Islet of Langerhans (tissue), 1 donor: Measurements from ENCODE around the gene NTM.

Experiments used
- FAIRE-seq: peaks from one replicate; lab custom pipeline; 2011; peaks lifted over from hg19 to GRCh38; lab: Jason Lieb, UNC

The NTM gene

GRCh38 chr11:131373095-131373725 is 2.8 kb downstream of the NTM start:
- no peak for FAIRE-seq

GRCh38 chr11:131373756-131374155 is 3.3 kb downstream of the NTM start:
- FAIRE-seq = no peak

- FAIRE-seq = no peak
These were observed 5.0 kb downstream of the NTM start for GRCh38 chr11:131375421-131375820.

GRCh38 chr11:131375915-131376314 is 5.5 kb downstream of the NTM start:
- FAIRE-seq = no peak

- no peak for FAIRE-seq
These were observed 8.5 kb downstream of the NTM start for GRCh38 chr11:131378931-131379330.

- FAIRE-seq = peak; percentile 88
These were observed 15.5 kb downstream of the NTM start for GRCh38 chr11:131385763-131386390.

GRCh38 chr11:131386408-131386807 is 16.0 kb downstream of the NTM start:
- no peak for FAIRE-seq

GRCh38 chr11:131388030-131388429 is 17.6 kb downstream of the NTM start:
- FAIRE-seq = no peak

- FAIRE-seq = no peak
These were observed 19.2 kb downstream of the NTM start for GRCh38 chr11:131389582-131389981.

- FAIRE-seq = no peak
These were observed 20.8 kb downstream of the NTM start for GRCh38 chr11:131391176-131391575.

GRCh38 chr11:131392528-131393255 is 22.3 kb downstream of the NTM start:
- no peak for FAIRE-seq

GRCh38 chr11:131393691-131394090 is 23.3 kb downstream of the NTM start:
- no peak for FAIRE-seq

- FAIRE-seq = no peak
These were observed 27.3 kb downstream of the NTM start for GRCh38 chr11:131397675-131398074.

GRCh38 chr11:131402040-131402439 is 31.6 kb downstream of the NTM start:
- FAIRE-seq = no peak

GRCh38 chr11:131404010-131404409 is 33.6 kb downstream of the NTM start:
- FAIRE-seq = no peak

GRCh38 chr11:131408025-131408640 is 37.7 kb downstream of the NTM start:
- no peak for FAIRE-seq

- no peak for FAIRE-seq
These were observed 38.9 kb downstream of the NTM start for GRCh38 chr11:131409345-131409744.

- no peak for FAIRE-seq
These were observed 41.2 kb downstream of the NTM start for GRCh38 chr11:131411636-131412035.

GRCh38 chr11:131412061-131412460 is 41.6 kb downstream of the NTM start:
- no peak for FAIRE-seq

GRCh38 chr11:131413217-131413616 is 42.8 kb downstream of the NTM start:
- no peak for FAIRE-seq

- no peak for FAIRE-seq
These were observed 47.8 kb downstream of the NTM start for GRCh38 chr11:131418189-131418588.

- no peak for FAIRE-seq
These were observed 50.8 kb downstream of the NTM start for GRCh38 chr11:131421066-131421855.
